PC-9 (cell line): Measurements from ENCODE around the gene PLAGL2. TPM values are rescaled to one million over a fixed set of nuclear protein-coding genes. Genes with fewer than 3 reads are reported as not detected.

Source experiments
- BruUV-seq: library from RNA; stranded (reverse); fragments of 400-500 nt; replicated peaks from 2 replicates; lab custom pipeline; 2021; lab: Mats Ljungman, UMichigan
- CTCF ChIA-PET: fragments of 300-600 bp; sonication (Branson Sonifier 250); formaldehyde crosslinking; loops from one replicate; lab custom pipeline; 2022; ENCODE audit warnings: antibody characterized with exemption; lab: Charles Lee
- POLR2A ChIA-PET: fragments of 300-600 bp; sonication (Branson Sonifier 250); formaldehyde crosslinking; loops from one replicate; lab custom pipeline; 2022; ENCODE audit warnings: antibody characterized with exemption; ENCODE audit not compliant: unreplicated experiment; lab: Charles Lee
- DNase-seq, 2 experiments: peaks; one replicate each; pipeline versions ENCODE4 v3.0.0 to v3.0.0-alpha.2; 2015 to 2022; ENCODE audit warnings: mixed read lengths in 1 of 2
- H2AFZ ChIP-seq: fragments of 200-600 bp; sonication (generic); 2 replicates; pipeline ENCODE4 v1.8.1; 2017; ENCODE audit warnings: antibody characterized with exemption
- H3F3A ChIP-seq: fragments of 200-600 bp; sonication (generic); 2 replicates; pipeline ENCODE4 v1.8.1; 2017; ENCODE audit warnings: antibody characterized with exemption, mild to moderate bottlenecking, low read depth; ENCODE audit not compliant: insufficient read depth
- H3K27ac ChIP-seq: fragments of 200-600 bp; sonication (generic); 2 replicates; pipeline ENCODE4 v1.6.1; 2016; ENCODE audit warnings: mixed run types
- H3K27me3 ChIP-seq: fragments of 200-600 bp; sonication (generic); 2 replicates; pipeline ENCODE4 v1.6.1; 2016; ENCODE audit warnings: low read depth, mixed run types; ENCODE audit not compliant: insufficient read depth
- H3K36me3 ChIP-seq: fragments of 200-600 bp; sonication (generic); 2 replicates; pipeline ENCODE4 v1.6.1; 2016; ENCODE audit warnings: low read depth, mixed run types
- H3K4me1 ChIP-seq: fragments of 200-600 bp; sonication (generic); replicated peaks from 2 replicates; pipeline ENCODE4 v1.6.1; 2016; ENCODE audit warnings: mixed run types; ENCODE audit not compliant: insufficient read depth
- H3K4me2 ChIP-seq: fragments of 200-600 bp; sonication (generic); 2 replicates; pipeline ENCODE4 v1.6.1; 2017; ENCODE audit warnings: mixed run types
- H3K4me3 ChIP-seq: fragments of 200-600 bp; sonication (generic); 2 replicates; pipeline ENCODE4 v1.6.1; 2016; ENCODE audit warnings: mixed run types
- H3K79me2 ChIP-seq: fragments of 200-600 bp; sonication (generic); 2 replicates; pipeline ENCODE4 v1.6.1; 2017; ENCODE audit warnings: low read depth, mixed run types
- H3K9me2 ChIP-seq: fragments of 200-600 bp; sonication (generic); 2 replicates; pipeline ENCODE4 v1.8.1; 2017; ENCODE audit warnings: mild to moderate bottlenecking; ENCODE audit not compliant: insufficient read depth
- H3K9me3 ChIP-seq: fragments of 200-600 bp; sonication (generic); 2 replicates; pipeline ENCODE4 v1.8.1; 2016; ENCODE audit warnings: low read depth; ENCODE audit not compliant: insufficient read depth
- H4K20me1 ChIP-seq: fragments of 200-600 bp; sonication (generic); 2 replicates; pipeline ENCODE4 v1.8.1; 2017; ENCODE audit not compliant: insufficient read depth
- CTCF ChIP-seq: fragments of 200-600 bp; sonication (generic); conservative IDR thresholded peaks from 2 replicates; pipeline ENCODE4 v1.6.1; 2017; ENCODE audit warnings: mixed run types, antibody characterized with exemption, mild to moderate bottlenecking, moderate library complexity
- EZH2 ChIP-seq: fragments of 200-600 bp; sonication (generic); IDR thresholded peaks from 2 replicates; pipeline ENCODE4 v1.8.0; 2017; ENCODE audit warnings: antibody characterized with exemption, low read depth
- intact Hi-C: fragments of 100-400 bp; cut with micrococcal nuclease; formaldehyde crosslinking; loops from one replicate; pipeline ENCODE4 v1.10.0; 2022; ENCODE audit not compliant: unreplicated experiment
- total RNA-seq: library from RNA; stranded (reverse); gene quantifications from 2 replicates; pipeline ENCODE4 v1.2.3, GENCODE V29; 2021

PLAGL2 gene
- total RNA-seq, 1 experiment from 2014 or later, result 23.8 TPM

- Histone ChIP-seq H3F3A (peaks cover 8% of the 10 kb centered on the region; the same call in 1 of the 2 replicates), H3K79me2 (no peaks in the 10 kb centered on the region), H2AFZ (no peak overlapping the region), H3K27ac (no peak overlapping the region), H3K9me2 (no peaks in the 10 kb centered on the region), H3K4me2 (no peak overlapping the region), H3K4me3 (no peak overlapping the region), H3K9me3 (no peaks in the 10 kb centered on the region), H4K20me1 (peaks cover 8% of the 10 kb centered on the region; the same call in 1 of the 2 replicates), H3K27me3 (no peaks in the 10 kb centered on the region), H3K36me3 (peaks cover 4% of the 10 kb centered on the region; the same call in 1 of the 2 replicates), H3K4me1 (no peaks in the 10 kb centered on the region)
- no TSS peak for BruUV-seq
- TF ChIP-seq EZH2 (no peak), CTCF (no peak)
- POLR2A ChIA-PET, result no interaction called here
- no peak for DNase-seq
- intact Hi-C loops, result no loop called here
- CTCF ChIA-PET, result interaction anchor here (0.6 kb wide), 1 partner anchor 475 kb away, joined by 3 read pairs; no protein-coding TSS in a partner anchor
Measured at GRCh38 chr20:32191422-32191821, 16.1 kb downstream of the PLAGL2 start.

- Histone ChIP-seq H3K4me3 (no peak overlapping the region), H3K27ac (no peak overlapping the region), H3K4me2 (no peak overlapping the region), H3K9me2 (no peaks in the 10 kb centered on the region), H4K20me1 (peaks cover 6% of the 10 kb centered on the region; the same call in 1 of the 2 replicates), H3K79me2 (no peaks in the 10 kb centered on the region), H2AFZ (no peak overlapping the region), H3K27me3 (no peaks in the 10 kb centered on the region), H3F3A (peaks cover 8% of the 10 kb centered on the region; the same call in 1 of the 2 replicates), H3K9me3 (no peaks in the 10 kb centered on the region), H3K36me3 (peaks cover 2% of the 10 kb centered on the region; the same call in 1 of the 2 replicates), H3K4me1 (no peaks in the 10 kb centered on the region)
- no peak for DNase-seq
- ChIA-PET CTCF (interaction anchor here (0.6 kb wide), 1 partner anchor 474 kb away, joined by 3 read pairs; no protein-coding TSS in a partner anchor), POLR2A (interaction anchor here (0.6 kb wide), 1 partner anchor 81 kb away, joined by 4 read pairs; the partner anchor contains the start of gene TM9SF4)
- no TSS peak for BruUV-seq
- TF ChIP-seq EZH2 (no peak), CTCF (no peak)
- intact Hi-C loops, result no loop called here
Measured at GRCh38 chr20:32190616-32191415, 16.7 kb downstream of the PLAGL2 start.

GRCh38 chr20:32189691-32190615, 17.6 kb downstream of the PLAGL2 start:
- intact Hi-C loops, result no loop called here
- Histone ChIP-seq H2AFZ (no peak overlapping the region), H3K27me3 (no peaks in the 10 kb centered on the region), H3K4me1 (no peaks in the 10 kb centered on the region), H3F3A (peaks cover 8% of the 10 kb centered on the region; the same call in 1 of the 2 replicates), H3K4me2 (no peak overlapping the region), H3K4me3 (no peak overlapping the region), H3K9me3 (no peaks in the 10 kb centered on the region), H3K36me3 (no peaks in the 10 kb centered on the region), H3K27ac (no peak overlapping the region), H4K20me1 (peaks cover 2% of the 10 kb centered on the region; the same call in 1 of the 2 replicates), H3K79me2 (no peaks in the 10 kb centered on the region), H3K9me2 (no peaks in the 10 kb centered on the region)
- CTCF ChIA-PET, result no interaction called here
- no peak for TF ChIP-seq CTCF
- no peak for TF ChIP-seq EZH2
- POLR2A ChIA-PET, result no interaction called here
- no TSS peak for BruUV-seq
- no peak for DNase-seq
